Urinary bladder (tissue), 4 donors: ENCODE results near the gene SPATA6L. TPM values are rescaled to one million over a fixed set of nuclear protein-coding genes. Genes with fewer than 3 reads are reported as not detected.

Source experiments
- DNase-seq: peaks from one replicate; pipeline ENCODE4 v3.0.0-alpha.2; 2015; ENCODE audit errors: extremely low spot score
- H3K27ac ChIP-seq: one replicate; pipeline ENCODE4 v1.5.1; 2013; ENCODE audit warnings: low read depth, mild to moderate bottlenecking, moderate library complexity
- H3K36me3 ChIP-seq: one replicate; pipeline ENCODE4 v1.6.1; 2013; ENCODE audit warnings: mild to moderate bottlenecking, moderate library complexity; ENCODE audit not compliant: insufficient read depth
- H3K4me1 ChIP-seq: one replicate; pipeline ENCODE4 v1.6.1; 2013; ENCODE audit warnings: mild to moderate bottlenecking, moderate library complexity; ENCODE audit not compliant: insufficient read depth
- H3K4me3 ChIP-seq: one replicate; pipeline ENCODE4 v1.5.1; 2013; ENCODE audit warnings: low read depth, low read length
- WGBS: extraction: QIAGEN DNeasy Blood & Tissue Kit; methylation state at CpG from one replicate; pipeline ENCODE4 v1.1.7; 2013; 5-methylcytosine and 5-hydroxymethylcytosine counted together
- polyA plus RNA-seq: library from polyadenylated mRNA; stranded (reverse); fragments of 200-250 nt; gene quantifications from one replicate; pipeline ENCODE4 v1.2.3, GENCODE V29; 2013
- total RNA-seq: library from RNA; depleted of rRNA; stranded (reverse); fragments of >200 nt; gene quantifications from one replicate; pipeline ENCODE4 v1.2.3, GENCODE V29; 2014
- donor health status: healthy with polysubstance abuse.
- donor health status: healthy.

The SPATA6L gene
- total RNA-seq (5.4 TPM), polyA plus RNA-seq (1.2 TPM)

GRCh38 chr9:4666042-4666699 lies at the start of gene SPATA6L:
TSS of gene SPATA6L (minus strand) at chr9:4666480. CDS start at chr9:4666250, 230 bp downstream.
- Histone ChIP-seq H3K4me3 (peak within 1 kb of the TSS; percentile 52), H3K4me1 (no peaks in the 10 kb centered on the region), H3K36me3 (no peaks in the 10 kb centered on the region), H3K27ac (peak within 1 kb of the TSS; percentile 53)
- WGBS, result 2% methylated on average over 36 of the region's 36 CpGs
- DNase-seq, result no peak

GRCh38 chr9:4714266-4715016 lies 48.2 kb upstream of the SPATA6L start:
- no peak for DNase-seq
- Histone ChIP-seq H3K36me3 (peaks cover 11% of the 10 kb centered on the region), H3K4me3 (no peak overlapping the region), H3K27ac (no peak overlapping the region), H3K4me1 (no peaks in the 10 kb centered on the region)
- 84% methylated on average over 9 of the region's 9 CpGs for WGBS

GRCh38 chr9:4713849-4714248 lies 47.6 kb upstream of the SPATA6L start:
- no peak overlapping the region for H3K4me3 ChIP-seq
- peaks cover 11% of the 10 kb centered on the region for H3K36me3 ChIP-seq
- H3K27ac ChIP-seq, result no peak overlapping the region
- WGBS, result 66% methylated on average over 7 of the region's 7 CpGs
- no peaks in the 10 kb centered on the region for H3K4me1 ChIP-seq
- no peak for DNase-seq

- Histone ChIP-seq H3K36me3 (peaks cover 8% of the 10 kb centered on the region), H3K27ac (no peak overlapping the region), H3K4me3 (no peak overlapping the region), H3K4me1 (no peaks in the 10 kb centered on the region)
- no peak for DNase-seq
Observed at GRCh38 chr9:4709380-4709779, 43.1 kb upstream of the SPATA6L start.

- DNase-seq, result no peak
- Histone ChIP-seq H3K27ac (no peak overlapping the region), H3K4me1 (no peaks in the 10 kb centered on the region), H3K36me3 (peaks cover 4% of the 10 kb centered on the region), H3K4me3 (no peak overlapping the region)
- 76% methylated on average over 4 of the region's 4 CpGs for WGBS
Observed at GRCh38 chr9:4706971-4707622, 40.8 kb upstream of the SPATA6L start.

- no peak overlapping the region for H3K4me3 ChIP-seq
- H3K27ac ChIP-seq, result no peak overlapping the region
- no peaks in the 10 kb centered on the region for H3K4me1 ChIP-seq
- no peak for DNase-seq
- WGBS, result 45% methylated on average over 2 of the region's 2 CpGs
- peaks cover 4% of the 10 kb centered on the region for H3K36me3 ChIP-seq
Observed at GRCh38 chr9:4706021-4706420, 39.7 kb upstream of the SPATA6L start.

GRCh38 chr9:4704129-4704528 lies 37.8 kb upstream of the SPATA6L start:
- peaks cover 4% of the 10 kb centered on the region for H3K36me3 ChIP-seq
- no peak overlapping the region for H3K27ac ChIP-seq
- DNase-seq, result no peak
- H3K4me3 ChIP-seq, result no peak overlapping the region
- 94% methylated on average over 2 of the region's 2 CpGs for WGBS
- no peaks in the 10 kb centered on the region for H3K4me1 ChIP-seq

- H3K36me3 ChIP-seq, result peaks cover 5% of the 10 kb centered on the region
- WGBS, result 70% methylated on average over 1 of the region's 1 CpG
- no peak overlapping the region for H3K27ac ChIP-seq
- H3K4me1 ChIP-seq, result no peaks in the 10 kb centered on the region
- no peak overlapping the region for H3K4me3 ChIP-seq
- no peak for DNase-seq
Observed at GRCh38 chr9:4701526-4701925, 35.2 kb upstream of the SPATA6L start.

- DNase-seq, result no peak
- Histone ChIP-seq H3K4me3 (no peak overlapping the region), H3K4me1 (no peaks in the 10 kb centered on the region), H3K36me3 (peaks cover 2% of the 10 kb centered on the region), H3K27ac (no peak overlapping the region)
- WGBS, result 75% methylated on average over 2 of the region's 2 CpGs
Observed at GRCh38 chr9:4700932-4701331, 34.7 kb upstream of the SPATA6L start.

- no peak for DNase-seq
- 81% methylated on average over 3 of the region's 3 CpGs for WGBS
Observed at GRCh38 chr9:4700091-4700490, 33.8 kb upstream of the SPATA6L start.

GRCh38 chr9:4691795-4692194 lies 25.5 kb upstream of the SPATA6L start:
- Histone ChIP-seq H3K36me3 (peaks cover 1% of the 10 kb centered on the region), H3K4me1 (no peaks in the 10 kb centered on the region), H3K27ac (no peak overlapping the region), H3K4me3 (no peak overlapping the region)
- DNase-seq, result no peak
- WGBS, result 76% methylated on average over 3 of the region's 3 CpGs

More at GRCh38 chr9:4700091-4700490, 33.8 kb upstream of the SPATA6L start:
- no peaks in the 10 kb centered on the region for H3K4me1 ChIP-seq
- no peak overlapping the region for H3K4me3 ChIP-seq
- H3K36me3 ChIP-seq, result peaks cover 2% of the 10 kb centered on the region
- H3K27ac ChIP-seq, result no peak overlapping the region

GRCh38 chr9:4690144-4690543 lies 23.9 kb upstream of the SPATA6L start:
- Histone ChIP-seq H3K36me3 (peaks cover 1% of the 10 kb centered on the region), H3K4me3 (no peak overlapping the region), H3K27ac (no peak overlapping the region), H3K4me1 (no peaks in the 10 kb centered on the region)
- 91% methylated on average over 4 of the region's 4 CpGs for WGBS
- no peak for DNase-seq

- no peak overlapping the region for H3K27ac ChIP-seq
- no peak for DNase-seq
- no peaks in the 10 kb centered on the region for H3K4me1 ChIP-seq
- H3K4me3 ChIP-seq, result no peak overlapping the region
- WGBS, result 88% methylated on average over 1 of the region's 1 CpG
- peaks cover 1% of the 10 kb centered on the region for H3K36me3 ChIP-seq
Observed at GRCh38 chr9:4689687-4690104, 23.4 kb upstream of the SPATA6L start.

- Histone ChIP-seq H3K4me1 (no peaks in the 10 kb centered on the region), H3K27ac (no peak overlapping the region), H3K4me3 (no peak overlapping the region), H3K36me3 (peaks cover 1% of the 10 kb centered on the region)
- no peak for DNase-seq
- 61% methylated on average over 2 of the region's 2 CpGs for WGBS
Observed at GRCh38 chr9:4689021-4689420, 22.7 kb upstream of the SPATA6L start.
